K562 (cell line): ENCODE measurements around the gene ZNF566. TPM values are rescaled to one million over a fixed set of nuclear protein-coding genes. Genes with fewer than 3 reads are reported as not detected.

Experiments used
- AFF4 ChIP-seq: sonication (generic); formaldehyde crosslinking; IDR thresholded peaks from 2 replicates; pipeline ENCODE4 v1.8.0; 2023; ENCODE audit warnings: mild to moderate bottlenecking, missing genetic modification reagents
- ARID1B ChIP-seq: fragments of 450-650 bp; IDR thresholded peaks from 2 replicates; pipeline ENCODE4 v1.6.1; 2016; ENCODE audit warnings: antibody characterized with exemption, mild to moderate bottlenecking, inconsistent platforms
- ATF4 ChIP-seq: fragments of 450-650 bp; formaldehyde crosslinking; IDR thresholded peaks from 2 replicates; pipeline ENCODE4 v1.4.0; 2022; ENCODE audit warnings: mild to moderate bottlenecking, moderate library complexity
- C11orf30 ChIP-seq: fragments of 450-650 bp; IDR thresholded peaks from 2 replicates; pipeline ENCODE4 v1.6.1; 2016; ENCODE audit warnings: low read depth, mild to moderate bottlenecking
- CBFB ChIP-seq: sonication (generic); formaldehyde crosslinking; IDR thresholded peaks from 2 replicates; pipeline ENCODE4 v1.4.0; 2020; ENCODE audit warnings: mild to moderate bottlenecking, missing genetic modification reagents
- E2F4 ChIP-seq: sonication (generic); formaldehyde crosslinking; IDR thresholded peaks from 2 replicates; pipeline ENCODE4 v1.8.0; 2022; ENCODE audit warnings: mild to moderate bottlenecking, low read depth, missing genetic modification reagents
- ETV6 ChIP-seq, 3 experiments: fragments of 150-350 bp in 1 of 3; sonication (generic) in 1 of 3; formaldehyde crosslinking in 1 of 3; IDR thresholded peaks; 2 replicates each; pipeline versions ENCODE4 v1.6.1 to v1.8.0; 2014 to 2022; ENCODE audit warnings: borderline replicate concordance in 2 of 3, low read depth in 2 of 3, antibody characterized with exemption in 1 of 3, low read length in 1 of 3, mild to moderate bottlenecking in 1 of 3, missing genetic modification reagents in 1 of 3
- HBP1 ChIP-seq: fragments of 450-650 bp; formaldehyde crosslinking; IDR thresholded peaks from 2 replicates; pipeline ENCODE4 v1.4.0; 2022; ENCODE audit warnings: missing genetic modification characterization
- JUNB ChIP-seq: fragments of 450-650 bp; formaldehyde crosslinking; conservative IDR thresholded peaks from 2 replicates; pipeline ENCODE4 v1.4.0; 2020; ENCODE audit warnings: mild to moderate bottlenecking
- PML ChIP-seq: IDR thresholded peaks from 2 replicates; pipeline ENCODE4 v1.6.1; 2012; ENCODE audit warnings: low read length, inconsistent platforms
- ZNF347 ChIP-seq: fragments of 450-650 bp; formaldehyde crosslinking; IDR thresholded peaks from 2 replicates; pipeline ENCODE4 v1.4.0; 2020; ENCODE audit warnings: low read depth, mild to moderate bottlenecking, moderate library complexity
- ZNF518B ChIP-seq: fragments of 250-450 bp; sonication (Bioruptor Pico); IDR thresholded peaks from 2 replicates; pipeline ENCODE4 v1.5.0; 2021; ENCODE audit warnings: mild to moderate bottlenecking, moderate library complexity
- polyA plus RNA-seq, 8 experiments: library from polyadenylated mRNA; depleted of rRNA in 4 of 8; stranded (reverse) in 5 of 8; unstranded in 3 of 8; fragments of >200 nt; fragmentation: Nextera tagmentation in 2 of 8; fragmentation: Illumina TruSeq in 1 of 8; extraction: Ambion mirVana in 2 of 8; extraction: Trizol in 1 of 8; gene quantifications; 2 replicates each; pipeline versions ENCODE4 v1.2.1 to v1.2.3, GENCODE V29; 2011 to 2014; ENCODE audit warnings: inconsistent platforms in 1 of 8, missing spikeins in 1 of 8
- total RNA-seq, 7 experiments: library from RNA; depleted of rRNA in 6 of 7; stranded (reverse); fragments of >200 nt in 6 of 7; fragmentation: Illumina TruSeq in 2 of 7; extraction: Trizol in 2 of 7; gene quantifications; 2 replicates each; pipeline versions ENCODE4 v1.2.1 to v1.2.3, GENCODE V29; 2011 to 2021; ENCODE audit warnings: low replicate concordance in 1 of 7

The ZNF566 gene
- total and polyA plus RNA-seq, 9 of the 15 experiments (the other 6 are each of a cell fraction or from before 2014, with no cell fraction given): 5.5 to 11.4 (median 9.7) TPM

GRCh38 chr19:36489118-36489919 lies at the start of gene ZNF566 (continued):
- no peak for TF ChIP-seq HBP1 (CRISPR knock-in tag)
- TF ChIP-seq ETV6 (IDR thresholded peaks at IDR 0.05; ENCODE audit: borderline replicate concordance in 1 of 2, low read depth in 2 of 2, low read length in 1 of 2): no peak
- TF ChIP-seq ETV6 (CRISPR knock-in tag; IDR thresholded peaks at IDR 0.05; ENCODE audit: borderline replicate concordance): no peak
- no peak for TF ChIP-seq ARID1B
- TF ChIP-seq ATF4 (CRISPR knock-in tag): peak; percentile 95
- no peak for TF ChIP-seq ZNF518B
- TF ChIP-seq AFF4: no peak
- peak; percentile 72; the same call in 1 of the 2 replicates for TF ChIP-seq CBFB (CRISPR knock-in tag)
- TF ChIP-seq ZNF347 (CRISPR knock-in tag): no peak
- TF ChIP-seq C11orf30: 0 out of 2 replicates have a peak, but pooled peaks have one; percentile 38
- no peak for TF ChIP-seq E2F4 (CRISPR knock-in tag)
- no peak for TF ChIP-seq JUNB
- TF ChIP-seq PML: no peak; the same call in 1 of the 2 replicates
